K562 (cell line): ENCODE data around the gene CCDC82.

ENCODE experiments used
- NONO ChIP-seq, 2 experiments: fragments of 200-400 bp in 1 of 2; fragments of 450-650 bp in 1 of 2; formaldehyde crosslinking in 1 of 2; IDR thresholded peaks; 2 replicates each; pipeline ENCODE4 v1.6.1; 2017; ENCODE audit warnings: low read depth in 2 of 2, mild to moderate bottlenecking in 2 of 2, moderate library complexity in 2 of 2, low read length in 1 of 2
- ZNF639 ChIP-seq, 2 experiments: fragments of 200-800 bp in 1 of 2; sonication (Bioruptor generic) in 1 of 2; sonication (generic) in 1 of 2; formaldehyde crosslinking in 1 of 2; IDR thresholded peaks in 1 of 2; conservative IDR thresholded peaks in 1 of 2; 2 replicates each; pipeline versions ENCODE4 v1.5.0 to v1.6.1; 2016 to 2020; ENCODE audit warnings: missing compliant biosample characterization in 1 of 2, missing genetic modification characterization in 1 of 2, missing genetic modification reagents in 1 of 2

- no peak for TF ChIP-seq NONO (IDR thresholded peaks at IDR 0.05; ENCODE audit: low read depth in 2 of 2, low read length in 1 of 2)
- no peak for TF ChIP-seq ZNF639 (CRISPR knock-in tag; conservative IDR thresholded peaks at IDR 0.05 in 1 of 2, IDR thresholded peaks at IDR 0.05 in 1 of 2)
Observed at GRCh38 chr11:96337541-96338431, 51.9 kb downstream of the CCDC82 start.
